ENCODE results near the gene SH3RF3. TPM values are rescaled to one million over a fixed set of nuclear protein-coding genes. Genes with fewer than 3 reads are reported as not detected.
A peak's percentile ranks its signal among the peaks of the same experiment; 100 is the strongest.

The SH3RF3 gene
- total RNA-seq, 1 experiment from 2014 or later = 4.9 TPM

GRCh38 chr2:109162999-109163398, 34.0 kb downstream of the SH3RF3 start:
- H3K9me3 ChIP-seq (ENCODE audit: control insufficient read depth, insufficient read depth, low read depth, low read length) = no peaks in the 10 kb centered on the region
- H3K27me3 ChIP-seq (ENCODE audit: control insufficient read depth, insufficient read depth, low read length) = no peaks in the 10 kb centered on the region
- no peak overlapping the region for H3K4me3 ChIP-seq (ENCODE audit: low read depth in 2 of 2, low read length in 2 of 2)
- DNase-seq (ENCODE audit: low read depth, low spot score) (no peak), ATAC-seq (no peak)
- intact Hi-C loops (cut with micrococcal nuclease; ENCODE audit: unreplicated experiment) = no loop called here
- POLR2A ChIA-PET = interaction anchor here (0.7 kb wide), 1 partner anchor 99 kb away, joined by 6 read pairs; no protein-coding TSS in a partner anchor
- CTCF ChIA-PET = interaction anchor here (0.6 kb wide), 1 partner anchor 344 kb away, joined by 5 read pairs; no protein-coding TSS in a partner anchor
- in situ Hi-C loops (cut with HindIII; ENCODE audit: low pct_unique_long_range_greater_than_20kb, low sequenced_read_pairs) = no loop called here
- no TSS peak for BruUV-seq (replicated peaks)
- H3K27ac ChIP-seq (ENCODE audit: low read length) = no peak overlapping the region
- TF ChIP-seq CTCF (IDR thresholded peaks at IDR 0.05) = no peak
- TF ChIP-seq TCF7L2 (IDR thresholded peaks at IDR 0.05; ENCODE audit: low read depth, low read length) = no peak
- no peak for TF ChIP-seq POLR2AphosphoS5 (IDR thresholded peaks at IDR 0.05; ENCODE audit: low read depth, low read length)
- TF ChIP-seq SIN3A (IDR thresholded peaks at IDR 0.05; ENCODE audit: borderline replicate concordance, insufficient read depth, low read depth, low read length) = no peak
- TF ChIP-seq, protein P1, sequence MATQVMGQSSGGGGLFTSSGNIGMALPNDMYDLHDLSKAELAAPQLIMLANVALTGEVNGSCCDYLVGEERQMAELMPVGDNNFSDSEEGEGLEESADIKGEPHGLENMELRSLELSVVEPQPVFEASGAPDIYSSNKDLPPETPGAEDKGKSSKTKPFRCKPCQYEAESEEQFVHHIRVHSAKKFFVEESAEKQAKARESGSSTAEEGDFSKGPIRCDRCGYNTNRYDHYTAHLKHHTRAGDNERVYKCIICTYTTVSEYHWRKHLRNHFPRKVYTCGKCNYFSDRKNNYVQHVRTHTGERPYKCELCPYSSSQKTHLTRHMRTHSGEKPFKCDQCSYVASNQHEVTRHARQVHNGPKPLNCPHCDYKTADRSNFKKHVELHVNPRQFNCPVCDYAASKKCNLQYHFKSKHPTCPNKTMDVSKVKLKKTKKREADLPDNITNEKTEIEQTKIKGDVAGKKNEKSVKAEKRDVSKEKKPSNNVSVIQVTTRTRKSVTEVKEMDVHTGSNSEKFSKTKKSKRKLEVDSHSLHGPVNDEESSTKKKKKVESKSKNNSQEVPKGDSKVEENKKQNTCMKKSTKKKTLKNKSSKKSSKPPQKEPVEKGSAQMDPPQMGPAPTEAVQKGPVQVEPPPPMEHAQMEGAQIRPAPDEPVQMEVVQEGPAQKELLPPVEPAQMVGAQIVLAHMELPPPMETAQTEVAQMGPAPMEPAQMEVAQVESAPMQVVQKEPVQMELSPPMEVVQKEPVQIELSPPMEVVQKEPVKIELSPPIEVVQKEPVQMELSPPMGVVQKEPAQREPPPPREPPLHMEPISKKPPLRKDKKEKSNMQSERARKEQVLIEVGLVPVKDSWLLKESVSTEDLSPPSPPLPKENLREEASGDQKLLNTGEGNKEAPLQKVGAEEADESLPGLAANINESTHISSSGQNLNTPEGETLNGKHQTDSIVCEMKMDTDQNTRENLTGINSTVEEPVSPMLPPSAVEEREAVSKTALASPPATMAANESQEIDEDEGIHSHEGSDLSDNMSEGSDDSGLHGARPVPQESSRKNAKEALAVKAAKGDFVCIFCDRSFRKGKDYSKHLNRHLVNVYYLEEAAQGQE (IDR thresholded peaks at IDR 0.05; ENCODE audit: insufficient read depth in 1 of 2, low read depth in 2 of 2, low read length in 1 of 2) = no peak
- peaks cover 15% of the 10 kb centered on the region for H3K4me1 ChIP-seq (ENCODE audit: control insufficient read depth, insufficient read depth, low read length)
- H3K36me3 ChIP-seq (ENCODE audit: control insufficient read depth, insufficient read depth, low read length) = no peaks in the 10 kb centered on the region

GRCh38 chr2:109164311-109164710, 35.3 kb downstream of the SH3RF3 start:
- no peak overlapping the region for H3K4me3 ChIP-seq (ENCODE audit: low read depth in 2 of 2, low read length in 2 of 2)
- H3K27me3 ChIP-seq (ENCODE audit: control insufficient read depth, insufficient read depth, low read length) = no peaks in the 10 kb centered on the region
- ATAC-seq (no peak), DNase-seq (ENCODE audit: low read depth, low spot score) (no peak)
- 0 out of 2 replicates have a peak overlapping the region, but pooled peaks have one; percentile 23 for H3K27ac ChIP-seq (ENCODE audit: low read length)
- peaks cover 15% of the 10 kb centered on the region for H3K4me1 ChIP-seq (ENCODE audit: control insufficient read depth, insufficient read depth, low read length)
- no peaks in the 10 kb centered on the region for H3K36me3 ChIP-seq (ENCODE audit: control insufficient read depth, insufficient read depth, low read length)
- in situ Hi-C loops (cut with HindIII; ENCODE audit: low pct_unique_long_range_greater_than_20kb, low sequenced_read_pairs) = no loop called here
- ChIA-PET POLR2A (no interaction called here), CTCF (no interaction called here)
- intact Hi-C loops (cut with micrococcal nuclease; ENCODE audit: unreplicated experiment) = no loop called here
- no peaks in the 10 kb centered on the region for H3K9me3 ChIP-seq (ENCODE audit: control insufficient read depth, insufficient read depth, low read depth, low read length)
- BruUV-seq (replicated peaks) = no TSS peak
- no peak for TF ChIP-seq POLR2AphosphoS5 (IDR thresholded peaks at IDR 0.05; ENCODE audit: low read depth, low read length)
- TF ChIP-seq, protein P1 (IDR thresholded peaks at IDR 0.05; ENCODE audit: insufficient read depth in 1 of 2, low read depth in 2 of 2, low read length in 1 of 2) = no peak
- TF ChIP-seq SIN3A (IDR thresholded peaks at IDR 0.05; ENCODE audit: borderline replicate concordance, insufficient read depth, low read depth, low read length) = no peak
- TF ChIP-seq CTCF (IDR thresholded peaks at IDR 0.05) = no peak
- TF ChIP-seq TCF7L2 (IDR thresholded peaks at IDR 0.05; ENCODE audit: low read depth, low read length) = no peak

Measured in Panc1 (cell line).